GM13977 (cell line): Measurements from ENCODE around the gene CCDC12.

Experiments
- DNase-seq: peaks from one replicate; pipeline ENCODE4 v3.0.0; 2012; ENCODE audit warnings: low spot score
- CTCF ChIP-seq: IDR thresholded peaks from 2 replicates; pipeline ENCODE4 v1.5.1; 2012; ENCODE audit warnings: mild to moderate bottlenecking, control low read depth; ENCODE audit not compliant: insufficient read depth; ENCODE audit errors: extremely low read depth, missing control alignments
- in situ Hi-C: fragments of 300-500 bp; cut with MboI; formaldehyde crosslinking; loops from one replicate; pipeline ENCODE4 v1.12.0; 2022; ENCODE audit warnings: low sequenced_read_pairs, low pct_unique_long_range_greater_than_20kb, mixed read lengths, inconsistent platforms; ENCODE audit not compliant: unreplicated experiment

Gene CCDC12

GRCh38 chr3:46976326-46977190 lies at the start of gene CCDC12:
CCDC12 (minus strand) TSS chr3:46976745; CDS start chr3:46976732, 13 bp downstream.
- no peak for TF ChIP-seq CTCF
- in situ Hi-C loops: no loop called here
- peak; percentile 98 for DNase-seq

GRCh38 chr3:47024932-47025331 lies 48.4 kb upstream of the CCDC12 start:
- in situ Hi-C loops: no loop called here
- no peak for TF ChIP-seq CTCF
- no peak for DNase-seq

- TF ChIP-seq CTCF: no peak
- in situ Hi-C loops: no loop called here
- DNase-seq: no peak
Observed at GRCh38 chr3:47022641-47023071, 46.1 kb upstream of the CCDC12 start.

GRCh38 chr3:47020311-47020710 lies 43.8 kb upstream of the CCDC12 start:
- no peak for TF ChIP-seq CTCF
- in situ Hi-C loops: no loop called here
- DNase-seq: no peak

- in situ Hi-C loops: no loop called here
- DNase-seq: peak; percentile 64
- TF ChIP-seq CTCF: no peak
Observed at GRCh38 chr3:47019201-47019600, 42.7 kb upstream of the CCDC12 start.

- no peak for DNase-seq
- no peak for TF ChIP-seq CTCF
- in situ Hi-C loops: no loop called here
Observed at GRCh38 chr3:47018269-47018611, 41.7 kb upstream of the CCDC12 start.
